HepG2 (cell line): ENCODE data around the gene ZNF563. TPM values are rescaled to one million over a fixed set of nuclear protein-coding genes. Genes with fewer than 3 reads are reported as not detected.

Source experiments
- ARID3A ChIP-seq: IDR thresholded peaks from 2 replicates; pipeline ENCODE4 v1.6.1; 2012; ENCODE audit warnings: low read depth, low read length, improper control_type of control experiment
- FOXA3 ChIP-seq: IDR thresholded peaks from 2 replicates; pipeline ENCODE4 v1.6.1; 2016; ENCODE audit warnings: missing genetic modification reagents, missing compliant biosample characterization
- HDAC2 ChIP-seq: sonication (generic); formaldehyde crosslinking; IDR thresholded peaks from 2 replicates; pipeline ENCODE4 v1.4.0; 2020; ENCODE audit warnings: missing genetic modification reagents
- HNF4A ChIP-seq: sonication (generic); formaldehyde crosslinking; IDR thresholded peaks from 2 replicates; pipeline ENCODE4 v1.4.0; 2020; ENCODE audit warnings: missing genetic modification reagents
- ISL2 ChIP-seq: sonication (generic); formaldehyde crosslinking; IDR thresholded peaks from 2 replicates; pipeline ENCODE4 v1.5.0; 2020; ENCODE audit warnings: missing genetic modification reagents
- KDM1A ChIP-seq: IDR thresholded peaks from 2 replicates; pipeline ENCODE4 v1.6.1; 2016; ENCODE audit warnings: missing compliant biosample characterization
- NCOA2 ChIP-seq: sonication (generic); formaldehyde crosslinking; IDR thresholded peaks from 2 replicates; pipeline ENCODE4 v1.8.0; 2022; ENCODE audit warnings: inconsistent platforms
- NFIC ChIP-seq: IDR thresholded peaks from 2 replicates; pipeline ENCODE4 v1.6.1; 2012; ENCODE audit warnings: mild to moderate bottlenecking, low read length, inconsistent platforms
- NR2F6 ChIP-seq, 2 experiments: IDR thresholded peaks; 2 replicates each; pipeline ENCODE4 v1.6.1; 2016; ENCODE audit warnings: antibody characterized with exemption in 1 of 2, mild to moderate bottlenecking in 1 of 2
- RCOR2 ChIP-seq: IDR thresholded peaks from 2 replicates; pipeline ENCODE4 v1.6.1; 2016; ENCODE audit warnings: missing biosample characterization, missing genetic modification reagents
- SOX6 ChIP-seq, 2 experiments: fragments of 450-650 bp in 1 of 2; sonication (generic) in 1 of 2; formaldehyde crosslinking in 1 of 2; IDR thresholded peaks; 2 replicates each; pipeline versions ENCODE4 v1.4.0 to v1.6.1; 2017 to 2020; ENCODE audit warnings: antibody characterized with exemption in 1 of 2, mild to moderate bottlenecking in 1 of 2, missing genetic modification reagents in 1 of 2
- TCF7 ChIP-seq: sonication (generic); IDR thresholded peaks from 2 replicates; pipeline ENCODE4 v1.6.1; 2016; ENCODE audit warnings: antibody characterized with exemption, low read depth
- ZBTB8A ChIP-seq: sonication (generic); formaldehyde crosslinking; IDR thresholded peaks from 2 replicates; pipeline ENCODE4 v1.4.0; 2020; ENCODE audit warnings: mild to moderate bottlenecking, low read depth, missing genetic modification reagents, borderline replicate concordance
- ZFP62 ChIP-seq: sonication (generic); formaldehyde crosslinking; IDR thresholded peaks from 2 replicates; pipeline ENCODE4 v1.4.0; 2020; ENCODE audit warnings: missing genetic modification reagents
- ZNF710 ChIP-seq: sonication (generic); formaldehyde crosslinking; IDR thresholded peaks from 2 replicates; pipeline ENCODE4 v1.5.0; 2020; ENCODE audit warnings: mild to moderate bottlenecking, missing genetic modification reagents, borderline replicate concordance
- ZNF768 ChIP-seq: sonication (generic); formaldehyde crosslinking; IDR thresholded peaks from 2 replicates; pipeline ENCODE4 v1.4.0; 2020; ENCODE audit warnings: missing genetic modification reagents
- ZNF773 ChIP-seq: sonication (generic); formaldehyde crosslinking; IDR thresholded peaks from 2 replicates; pipeline ENCODE4 v1.4.0; 2020; ENCODE audit warnings: missing genetic modification reagents, borderline replicate concordance
- ZNF879 ChIP-seq: sonication (generic); formaldehyde crosslinking; IDR thresholded peaks from 2 replicates; pipeline ENCODE4 v1.8.1; 2023; ENCODE audit warnings: missing genetic modification reagents
- polyA plus RNA-seq, 8 experiments: library from polyadenylated mRNA; depleted of rRNA in 3 of 8; stranded (reverse) in 7 of 8; unstranded in 1 of 8; fragments of >200 nt; fragmentation: Illumina TruSeq in 4 of 8; extraction: Trizol in 4 of 8; gene quantifications; 2 replicates each; pipeline versions ENCODE4 v1.2.1 to v1.2.3, GENCODE V29; 2011 to 2016; ENCODE audit warnings: low read depth in 4 of 8, missing spikeins in 1 of 8, mixed read lengths in 1 of 8; ENCODE audit not compliant: insufficient read depth in 1 of 8
- total RNA-seq, 5 experiments: library from RNA; depleted of rRNA; stranded (reverse); fragments of >200 nt; fragmentation: Illumina TruSeq; extraction: Trizol; gene quantifications; 2 replicates each; pipeline ENCODE4 v1.2.3, GENCODE V29; 2016; ENCODE audit warnings: low read depth in 1 of 5
- TF ChIP-seq, protein P1 (sequence below): sonication (generic); formaldehyde crosslinking; IDR thresholded peaks from 2 replicates; pipeline ENCODE4 v1.4.0; 2020; ENCODE audit warnings: missing genetic modification reagents, borderline replicate concordance
- TF ChIP-seq, protein P2 (sequence below): sonication (generic); formaldehyde crosslinking; IDR thresholded peaks from 2 replicates; pipeline ENCODE4 v1.4.0; 2020; ENCODE audit warnings: mild to moderate bottlenecking, missing genetic modification reagents, borderline replicate concordance

Gene ZNF563
- total and polyA plus RNA-seq, 2 of the 13 experiments (the other 11 are each of a cell fraction or from before 2014, with no cell fraction given): 7.5 to 19.5 TPM

DNA sequence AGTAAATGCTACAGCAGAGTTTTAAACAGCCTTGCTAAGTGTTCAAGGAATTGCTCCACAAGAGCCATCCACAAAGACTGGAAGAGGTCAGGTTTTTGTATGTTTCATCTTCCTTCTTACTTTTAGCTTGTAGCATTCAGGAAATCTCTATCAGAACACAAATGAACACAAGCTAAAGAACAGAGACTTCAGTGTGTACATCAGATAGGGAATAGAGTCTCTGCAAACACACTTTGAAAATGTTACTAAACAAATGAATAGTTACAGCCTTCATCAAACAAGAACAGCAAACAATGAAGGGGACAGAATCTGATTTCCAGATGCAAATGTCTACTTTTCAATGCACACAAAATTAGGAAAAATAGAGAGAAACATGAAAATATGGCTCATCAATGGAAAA is 7.7 kb downstream of the ZNF563 start (continued):
- no peak for TF ChIP-seq ZNF710
- TF ChIP-seq NFIC: peak; percentile 67; the same call in 1 of the 2 replicates
- TF ChIP-seq HNF4A (CRISPR knock-in tag): peak; percentile 44; the same call in 1 of the 2 replicates
- no peak for TF ChIP-seq ZNF879
- peak; percentile 83 for TF ChIP-seq TCF7
- no peak for TF ChIP-seq ZFP62 (CRISPR knock-in tag)
- TF ChIP-seq ZNF768: no peak
- peak; percentile 87 for TF ChIP-seq FOXA3 (CRISPR knock-in tag)
- 0 out of 2 replicates have a peak, but pooled peaks have one; percentile 40 for TF ChIP-seq NR2F6 (IDR thresholded peaks at IDR 0.05)
- TF ChIP-seq NR2F6 (CRISPR knock-in tag; IDR thresholded peaks at IDR 0.05): peak; percentile 61
- peak; percentile 75 for TF ChIP-seq HDAC2 (CRISPR knock-in tag)
- TF ChIP-seq ARID3A: peak; percentile 52; the same call in 1 of the 2 replicates
- peak; percentile 89 for TF ChIP-seq ISL2 (CRISPR knock-in tag)
- TF ChIP-seq, protein P1, sequence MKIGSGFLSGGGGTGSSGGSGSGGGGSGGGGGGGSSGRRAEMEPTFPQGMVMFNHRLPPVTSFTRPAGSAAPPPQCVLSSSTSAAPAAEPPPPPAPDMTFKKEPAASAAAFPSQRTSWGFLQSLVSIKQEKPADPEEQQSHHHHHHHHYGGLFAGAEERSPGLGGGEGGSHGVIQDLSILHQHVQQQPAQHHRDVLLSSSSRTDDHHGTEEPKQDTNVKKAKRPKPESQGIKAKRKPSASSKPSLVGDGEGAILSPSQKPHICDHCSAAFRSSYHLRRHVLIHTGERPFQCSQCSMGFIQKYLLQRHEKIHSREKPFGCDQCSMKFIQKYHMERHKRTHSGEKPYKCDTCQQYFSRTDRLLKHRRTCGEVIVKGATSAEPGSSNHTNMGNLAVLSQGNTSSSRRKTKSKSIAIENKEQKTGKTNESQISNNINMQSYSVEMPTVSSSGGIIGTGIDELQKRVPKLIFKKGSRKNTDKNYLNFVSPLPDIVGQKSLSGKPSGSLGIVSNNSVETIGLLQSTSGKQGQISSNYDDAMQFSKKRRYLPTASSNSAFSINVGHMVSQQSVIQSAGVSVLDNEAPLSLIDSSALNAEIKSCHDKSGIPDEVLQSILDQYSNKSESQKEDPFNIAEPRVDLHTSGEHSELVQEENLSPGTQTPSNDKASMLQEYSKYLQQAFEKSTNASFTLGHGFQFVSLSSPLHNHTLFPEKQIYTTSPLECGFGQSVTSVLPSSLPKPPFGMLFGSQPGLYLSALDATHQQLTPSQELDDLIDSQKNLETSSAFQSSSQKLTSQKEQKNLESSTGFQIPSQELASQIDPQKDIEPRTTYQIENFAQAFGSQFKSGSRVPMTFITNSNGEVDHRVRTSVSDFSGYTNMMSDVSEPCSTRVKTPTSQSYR (CRISPR knock-in tag): 0 out of 2 replicates have a peak, but pooled peaks have one; percentile 9
- TF ChIP-seq NCOA2 (CRISPR knock-in tag): peak; percentile 85
- peak; percentile 73 for TF ChIP-seq RCOR2 (CRISPR knock-in tag)
- no peak for TF ChIP-seq KDM1A (CRISPR knock-in tag)
- TF ChIP-seq ZBTB8A (CRISPR knock-in tag): no peak
- TF ChIP-seq ZNF773 (CRISPR knock-in tag): no peak
- no peak for TF ChIP-seq SOX6 (IDR thresholded peaks at IDR 0.05)
- peak; percentile 71; the same call in 1 of the 2 replicates for TF ChIP-seq SOX6 (CRISPR knock-in tag; IDR thresholded peaks at IDR 0.05)
- TF ChIP-seq, protein P2, sequence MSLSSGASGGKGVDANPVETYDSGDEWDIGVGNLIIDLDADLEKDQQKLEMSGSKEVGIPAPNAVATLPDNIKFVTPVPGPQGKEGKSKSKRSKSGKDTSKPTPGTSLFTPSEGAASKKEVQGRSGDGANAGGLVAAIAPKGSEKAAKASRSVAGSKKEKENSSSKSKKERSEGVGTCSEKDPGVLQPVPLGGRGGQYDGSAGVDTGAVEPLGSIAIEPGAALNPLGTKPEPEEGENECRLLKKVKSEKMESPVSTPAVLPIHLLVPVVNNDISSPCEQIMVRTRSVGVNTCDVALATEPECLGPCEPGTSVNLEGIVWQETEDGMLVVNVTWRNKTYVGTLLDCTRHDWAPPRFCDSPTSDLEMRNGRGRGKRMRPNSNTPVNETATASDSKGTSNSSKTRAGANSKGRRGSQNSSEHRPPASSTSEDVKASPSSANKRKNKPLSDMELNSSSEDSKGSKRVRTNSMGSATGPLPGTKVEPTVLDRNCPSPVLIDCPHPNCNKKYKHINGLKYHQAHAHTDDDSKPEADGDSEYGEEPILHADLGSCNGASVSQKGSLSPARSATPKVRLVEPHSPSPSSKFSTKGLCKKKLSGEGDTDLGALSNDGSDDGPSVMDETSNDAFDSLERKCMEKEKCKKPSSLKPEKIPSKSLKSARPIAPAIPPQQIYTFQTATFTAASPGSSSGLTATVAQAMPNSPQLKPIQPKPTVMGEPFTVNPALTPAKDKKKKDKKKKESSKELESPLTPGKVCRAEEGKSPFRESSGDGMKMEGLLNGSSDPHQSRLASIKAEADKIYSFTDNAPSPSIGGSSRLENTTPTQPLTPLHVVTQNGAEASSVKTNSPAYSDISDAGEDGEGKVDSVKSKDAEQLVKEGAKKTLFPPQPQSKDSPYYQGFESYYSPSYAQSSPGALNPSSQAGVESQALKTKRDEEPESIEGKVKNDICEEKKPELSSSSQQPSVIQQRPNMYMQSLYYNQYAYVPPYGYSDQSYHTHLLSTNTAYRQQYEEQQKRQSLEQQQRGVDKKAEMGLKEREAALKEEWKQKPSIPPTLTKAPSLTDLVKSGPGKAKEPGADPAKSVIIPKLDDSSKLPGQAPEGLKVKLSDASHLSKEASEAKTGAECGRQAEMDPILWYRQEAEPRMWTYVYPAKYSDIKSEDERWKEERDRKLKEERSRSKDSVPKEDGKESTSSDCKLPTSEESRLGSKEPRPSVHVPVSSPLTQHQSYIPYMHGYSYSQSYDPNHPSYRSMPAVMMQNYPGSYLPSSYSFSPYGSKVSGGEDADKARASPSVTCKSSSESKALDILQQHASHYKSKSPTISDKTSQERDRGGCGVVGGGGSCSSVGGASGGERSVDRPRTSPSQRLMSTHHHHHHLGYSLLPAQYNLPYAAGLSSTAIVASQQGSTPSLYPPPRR (CRISPR knock-in tag): peak; percentile 84; the same call in 1 of the 2 replicates
